Measurements from ENCODE around the gene TNFRSF14. TPM values are rescaled to one million over a fixed set of nuclear protein-coding genes. Genes with fewer than 3 reads are reported as not detected.

TNFRSF14 gene
- total and polyA plus RNA-seq, 9 of the 15 experiments (the other 6 are each of a cell fraction or from before 2014, with no cell fraction given), result 0.11 to 2.3 (median 0.68) TPM; not detected in 2

DNA sequence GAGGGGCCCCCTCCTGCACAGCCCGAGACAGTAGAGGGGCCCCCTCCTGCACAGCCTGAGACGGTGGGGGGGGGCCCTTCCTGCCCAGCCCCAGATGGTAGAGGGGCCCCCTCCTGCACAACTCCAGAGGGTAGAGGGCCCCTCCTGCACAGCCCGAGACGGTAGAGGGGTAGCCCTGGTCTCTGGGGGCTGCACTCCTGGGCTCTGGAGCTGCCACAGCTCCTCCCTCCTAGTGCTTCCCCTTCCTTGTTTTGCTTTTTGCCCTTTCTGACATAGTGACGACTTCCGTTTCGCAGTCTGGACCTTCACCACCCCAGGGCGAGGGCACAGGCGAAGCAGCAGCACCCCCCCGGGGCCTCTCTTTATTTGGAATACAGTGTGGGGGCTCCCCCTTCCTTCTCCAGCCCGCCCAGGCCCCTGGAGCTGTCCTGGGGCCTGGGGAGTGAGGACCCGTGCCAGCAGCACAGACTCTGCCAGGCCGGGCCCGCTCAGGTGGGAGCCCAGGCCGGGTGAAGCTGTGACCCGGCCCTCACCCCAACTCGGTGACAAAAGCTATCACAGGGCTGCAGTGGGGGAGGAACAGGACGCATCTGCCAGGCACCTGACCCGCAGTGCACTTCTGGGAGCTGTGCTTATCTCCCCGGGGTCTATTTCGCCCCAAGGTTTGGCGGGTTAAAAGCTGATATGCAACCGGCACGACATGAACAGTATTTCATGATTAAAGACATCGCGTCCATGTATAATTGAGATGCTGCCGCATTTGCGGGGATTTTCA is 29.3 kb downstream of the TNFRSF14 start (continued):
- TF ChIP-seq, protein P1, sequence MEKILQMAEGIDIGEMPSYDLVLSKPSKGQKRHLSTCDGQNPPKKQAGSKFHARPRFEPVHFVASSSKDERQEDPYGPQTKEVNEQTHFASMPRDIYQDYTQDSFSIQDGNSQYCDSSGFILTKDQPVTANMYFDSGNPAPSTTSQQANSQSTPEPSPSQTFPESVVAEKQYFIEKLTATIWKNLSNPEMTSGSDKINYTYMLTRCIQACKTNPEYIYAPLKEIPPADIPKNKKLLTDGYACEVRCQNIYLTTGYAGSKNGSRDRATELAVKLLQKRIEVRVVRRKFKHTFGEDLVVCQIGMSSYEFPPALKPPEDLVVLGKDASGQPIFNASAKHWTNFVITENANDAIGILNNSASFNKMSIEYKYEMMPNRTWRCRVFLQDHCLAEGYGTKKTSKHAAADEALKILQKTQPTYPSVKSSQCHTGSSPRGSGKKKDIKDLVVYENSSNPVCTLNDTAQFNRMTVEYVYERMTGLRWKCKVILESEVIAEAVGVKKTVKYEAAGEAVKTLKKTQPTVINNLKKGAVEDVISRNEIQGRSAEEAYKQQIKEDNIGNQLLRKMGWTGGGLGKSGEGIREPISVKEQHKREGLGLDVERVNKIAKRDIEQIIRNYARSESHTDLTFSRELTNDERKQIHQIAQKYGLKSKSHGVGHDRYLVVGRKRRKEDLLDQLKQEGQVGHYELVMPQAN (IDR thresholded peaks at IDR 0.05; ENCODE audit: borderline replicate concordance), result peak; percentile 48; the same call in 1 of the 2 replicates
- peak; percentile 94 for TF ChIP-seq CBFA2T2 (conservative IDR thresholded peaks at IDR 0.05)
- no peak for TF ChIP-seq IFI16 (CRISPR knock-in tag; IDR thresholded peaks at IDR 0.05)
- peak; percentile 86 for TF ChIP-seq GATA2 (CRISPR knock-in tag; IDR thresholded peaks at IDR 0.05)
- TF ChIP-seq FOXK2 (conservative IDR thresholded peaks at IDR 0.05 in 1 of 2, IDR thresholded peaks at IDR 0.05 in 1 of 2; ENCODE audit: low read depth in 2 of 2), result peak in 1 of 2 experiments; percentile 16; a peak in 1 of 4 replicates
- 0 out of 2 replicates have a peak, but pooled peaks have one; percentile 22 for TF ChIP-seq ZBTB1 (CRISPR knock-in tag; IDR thresholded peaks at IDR 0.05; ENCODE audit: borderline replicate concordance, low read depth)
- TF ChIP-seq, protein P2, sequence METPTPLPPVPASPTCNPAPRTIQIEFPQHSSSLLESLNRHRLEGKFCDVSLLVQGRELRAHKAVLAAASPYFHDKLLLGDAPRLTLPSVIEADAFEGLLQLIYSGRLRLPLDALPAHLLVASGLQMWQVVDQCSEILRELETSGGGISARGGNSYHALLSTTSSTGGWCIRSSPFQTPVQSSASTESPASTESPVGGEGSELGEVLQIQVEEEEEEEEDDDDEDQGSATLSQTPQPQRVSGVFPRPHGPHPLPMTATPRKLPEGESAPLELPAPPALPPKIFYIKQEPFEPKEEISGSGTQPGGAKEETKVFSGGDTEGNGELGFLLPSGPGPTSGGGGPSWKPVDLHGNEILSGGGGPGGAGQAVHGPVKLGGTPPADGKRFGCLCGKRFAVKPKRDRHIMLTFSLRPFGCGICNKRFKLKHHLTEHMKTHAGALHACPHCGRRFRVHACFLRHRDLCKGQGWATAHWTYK (CRISPR knock-in tag; IDR thresholded peaks at IDR 0.05), result peak; percentile 83
- TF ChIP-seq MAFF (IDR thresholded peaks at IDR 0.05; ENCODE audit: low read length), result 0 out of 2 replicates have a peak, but pooled peaks have one; percentile 5
- no peak for TF ChIP-seq POLR2B (IDR thresholded peaks at IDR 0.05; ENCODE audit: low read depth, partially characterized antibody)
- TF ChIP-seq KDM5B (IDR thresholded peaks at IDR 0.05; ENCODE audit: insufficient replicate concordance, low read depth, low read length), result peak; percentile 13
- TF ChIP-seq, protein P3, sequence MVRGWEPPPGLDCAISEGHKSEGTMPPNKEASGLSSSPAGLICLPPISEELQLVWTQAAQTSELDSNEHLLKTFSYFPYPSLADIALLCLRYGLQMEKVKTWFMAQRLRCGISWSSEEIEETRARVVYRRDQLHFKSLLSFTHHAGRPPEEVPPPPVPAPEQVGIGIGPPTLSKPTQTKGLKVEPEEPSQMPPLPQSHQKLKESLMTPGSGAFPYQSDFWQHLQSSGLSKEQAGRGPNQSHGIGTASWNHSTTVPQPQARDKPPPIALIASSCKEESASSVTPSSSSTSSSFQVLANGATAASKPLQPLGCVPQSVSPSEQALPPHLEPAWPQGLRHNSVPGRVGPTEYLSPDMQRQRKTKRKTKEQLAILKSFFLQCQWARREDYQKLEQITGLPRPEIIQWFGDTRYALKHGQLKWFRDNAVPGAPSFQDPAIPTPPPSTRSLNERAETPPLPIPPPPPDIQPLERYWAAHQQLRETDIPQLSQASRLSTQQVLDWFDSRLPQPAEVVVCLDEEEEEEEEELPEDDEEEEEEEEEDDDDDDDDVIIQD (CRISPR knock-in tag; IDR thresholded peaks at IDR 0.05), result no peak
- TF ChIP-seq SNRNP70 (optimal IDR thresholded peaks at IDR 0.05; ENCODE audit: low read depth, low read length), result no peak
- TF ChIP-seq RB1 (IDR thresholded peaks at IDR 0.05; ENCODE audit: low read depth), result peak; percentile 55
- peak; percentile 97 for TF ChIP-seq CXXC5 (CRISPR knock-in tag; IDR thresholded peaks at IDR 0.05)
- TF ChIP-seq TGIF2 (CRISPR knock-in tag; IDR thresholded peaks at IDR 0.05), result peak; percentile 82; the same call in 1 of the 2 replicates
- TF ChIP-seq SOX6 (IDR thresholded peaks at IDR 0.05), result peak; percentile 85
- no peak for TF ChIP-seq SMARCA5 (IDR thresholded peaks at IDR 0.05)
- TF ChIP-seq, protein P4, sequence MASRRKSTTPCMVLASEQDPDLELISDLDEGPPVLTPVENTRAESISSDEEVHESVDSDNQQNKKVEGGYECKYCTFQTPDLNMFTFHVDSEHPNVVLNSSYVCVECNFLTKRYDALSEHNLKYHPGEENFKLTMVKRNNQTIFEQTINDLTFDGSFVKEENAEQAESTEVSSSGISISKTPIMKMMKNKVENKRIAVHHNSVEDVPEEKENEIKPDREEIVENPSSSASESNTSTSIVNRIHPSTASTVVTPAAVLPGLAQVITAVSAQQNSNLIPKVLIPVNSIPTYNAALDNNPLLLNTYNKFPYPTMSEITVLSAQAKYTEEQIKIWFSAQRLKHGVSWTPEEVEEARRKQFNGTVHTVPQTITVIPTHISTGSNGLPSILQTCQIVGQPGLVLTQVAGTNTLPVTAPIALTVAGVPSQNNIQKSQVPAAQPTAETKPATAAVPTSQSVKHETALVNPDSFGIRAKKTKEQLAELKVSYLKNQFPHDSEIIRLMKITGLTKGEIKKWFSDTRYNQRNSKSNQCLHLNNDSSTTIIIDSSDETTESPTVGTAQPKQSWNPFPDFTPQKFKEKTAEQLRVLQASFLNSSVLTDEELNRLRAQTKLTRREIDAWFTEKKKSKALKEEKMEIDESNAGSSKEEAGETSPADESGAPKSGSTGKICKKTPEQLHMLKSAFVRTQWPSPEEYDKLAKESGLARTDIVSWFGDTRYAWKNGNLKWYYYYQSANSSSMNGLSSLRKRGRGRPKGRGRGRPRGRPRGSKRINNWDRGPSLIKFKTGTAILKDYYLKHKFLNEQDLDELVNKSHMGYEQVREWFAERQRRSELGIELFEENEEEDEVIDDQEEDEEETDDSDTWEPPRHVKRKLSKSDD (conservative IDR thresholded peaks at IDR 0.05; ENCODE audit: low read length), result no peak
- TF ChIP-seq PHB2 (IDR thresholded peaks at IDR 0.05; ENCODE audit: low read depth), result peak; percentile 71
